ENCODE data around the gene CACNA1F. TPM values are rescaled to one million over a fixed set of nuclear protein-coding genes. Genes with fewer than 3 reads are reported as not detected.

The CACNA1F gene
- total RNA-seq, 2 donors from 2014 or later = 1.0 TPM

- no peak for TF ChIP-seq CTCF (IDR thresholded peaks at IDR 0.05)
- no peaks in the 10 kb centered on the region for H3K9me3 ChIP-seq
- H3K4me3 ChIP-seq = no peak overlapping the region
- H3K27me3 ChIP-seq = no peaks in the 10 kb centered on the region
- DNase-seq = no peak
- no peaks in the 10 kb centered on the region for H3K4me1 ChIP-seq
- intact Hi-C loops (cut with DNase I) = no loop called here
- no peak overlapping the region for H3K9ac ChIP-seq (ENCODE audit: low read depth in 2 of 2, low read length in 2 of 2)
- no peaks in the 10 kb centered on the region for H3K36me3 ChIP-seq
- H3K27ac ChIP-seq = no peak overlapping the region
Measured at GRCh38 chrX:49246541-49246940, 13.4 kb upstream of the CACNA1F start.

- Histone ChIP-seq H3K9ac (ENCODE audit: low read depth in 2 of 2, low read length in 2 of 2) (no peak overlapping the region), H3K27me3 (no peaks in the 10 kb centered on the region), H3K4me1 (no peaks in the 10 kb centered on the region), H3K9me3 (no peaks in the 10 kb centered on the region), H3K36me3 (no peaks in the 10 kb centered on the region), H3K27ac (no peak overlapping the region), H3K4me3 (no peak overlapping the region)
- DNase-seq = no peak
- TF ChIP-seq CTCF (IDR thresholded peaks at IDR 0.05) = no peak
- intact Hi-C loops (cut with DNase I) = no loop called here
Measured at GRCh38 chrX:49244207-49244606, 11.1 kb upstream of the CACNA1F start.

- H3K27me3 ChIP-seq = no peaks in the 10 kb centered on the region
- H3K4me3 ChIP-seq = no peak overlapping the region
- no peaks in the 10 kb centered on the region for H3K9me3 ChIP-seq
- no peak overlapping the region for H3K27ac ChIP-seq
- H3K9ac ChIP-seq (ENCODE audit: low read depth in 2 of 2, low read length in 2 of 2) = no peak overlapping the region
- intact Hi-C loops (cut with DNase I) = no loop called here
- DNase-seq = no peak
- no peak for TF ChIP-seq CTCF (IDR thresholded peaks at IDR 0.05)
- H3K36me3 ChIP-seq = no peaks in the 10 kb centered on the region
- no peaks in the 10 kb centered on the region for H3K4me1 ChIP-seq
Measured at GRCh38 chrX:49243166-49243565, 10.0 kb upstream of the CACNA1F start.

GRCh38 chrX:49242545-49243066 is 9.5 kb upstream of the CACNA1F start:
- H3K4me3 ChIP-seq = no peak overlapping the region
- no peaks in the 10 kb centered on the region for H3K9me3 ChIP-seq
- intact Hi-C loops (cut with DNase I) = no loop called here
- H3K4me1 ChIP-seq = no peaks in the 10 kb centered on the region
- no peak overlapping the region for H3K27ac ChIP-seq
- no peak for DNase-seq
- no peak for TF ChIP-seq CTCF (IDR thresholded peaks at IDR 0.05)
- H3K9ac ChIP-seq (ENCODE audit: low read depth in 2 of 2, low read length in 2 of 2) = no peak overlapping the region
- no peaks in the 10 kb centered on the region for H3K27me3 ChIP-seq
- H3K36me3 ChIP-seq = no peaks in the 10 kb centered on the region

GRCh38 chrX:49238735-49239134 is 5.6 kb upstream of the CACNA1F start:
- Histone ChIP-seq H3K27me3 (no peaks in the 10 kb centered on the region), H3K9ac (ENCODE audit: low read depth in 2 of 2, low read length in 2 of 2) (no peak overlapping the region), H3K9me3 (no peaks in the 10 kb centered on the region), H3K4me3 (no peak overlapping the region), H3K4me1 (no peaks in the 10 kb centered on the region), H3K36me3 (no peaks in the 10 kb centered on the region), H3K27ac (no peak overlapping the region)
- intact Hi-C loops (cut with DNase I) = no loop called here
- no peak for DNase-seq
- no peak for TF ChIP-seq CTCF (IDR thresholded peaks at IDR 0.05)

All from colonic mucosa (tissue), 4 donors.